GM21423 (cell line): ENCODE data around the gene UCK1.
"Not testable (repeated sequence)": the region's sequence is repeated elsewhere in the genome, so short reads cannot be mapped to it uniquely, and the experiment has no call there.

Experiments used
- ATAC-seq: cut with Tn5 transposase; IDR thresholded peaks from one replicate; pipeline ENCODE4 v1.9.1; 2021; ENCODE audit warnings: mild to moderate bottlenecking, moderate library complexity; ENCODE audit not compliant: unreplicated experiment

UCK1 gene

GRCh38 chr9:131523451-131524435 lies 7.3 kb downstream of the UCK1 start:
- ATAC-seq: no peak

- no peak for ATAC-seq
Measured at GRCh38 chr9:131523086-131523388, 8.0 kb downstream of the UCK1 start.

GRCh38 chr9:131522257-131523085 lies 8.6 kb downstream of the UCK1 start:
- ATAC-seq: no peak

- no peak for ATAC-seq
Measured at GRCh38 chr9:131521822-131522221, 9.2 kb downstream of the UCK1 start.

GRCh38 chr9:131521203-131521602 lies 9.9 kb downstream of the UCK1 start:
- ATAC-seq: no peak

- no peak for ATAC-seq
Measured at GRCh38 chr9:131520503-131520902, 10.6 kb downstream of the UCK1 start.

- ATAC-seq: no peak
Measured at GRCh38 chr9:131518553-131518952, 12.5 kb downstream of the UCK1 start.

GRCh38 chr9:131517761-131518190 lies 13.3 kb downstream of the UCK1 start:
- no peak for ATAC-seq

- ATAC-seq: no peak
Measured at GRCh38 chr9:131516930-131517329, 14.1 kb downstream of the UCK1 start.

- no peak for ATAC-seq
Measured at GRCh38 chr9:131516100-131516499, 15.0 kb downstream of the UCK1 start.

- not testable (repeated sequence) for ATAC-seq
Measured at GRCh38 chr9:131515559-131516031, 15.5 kb downstream of the UCK1 start.

- no peak for ATAC-seq
Measured at GRCh38 chr9:131513177-131513576, 17.9 kb downstream of the UCK1 start.

GRCh38 chr9:131511880-131512279 lies 19.2 kb downstream of the UCK1 start:
- ATAC-seq: no peak

- no peak for ATAC-seq
Measured at GRCh38 chr9:131511416-131511815, 19.6 kb downstream of the UCK1 start.

GRCh38 chr9:131505012-131505411 lies 26.1 kb downstream of the UCK1 start:
- no peak for ATAC-seq

- no peak for ATAC-seq
Measured at GRCh38 chr9:131503626-131504465, 27.2 kb downstream of the UCK1 start.

- ATAC-seq: peak; percentile 77
Measured at GRCh38 chr9:131502781-131503625, 28.1 kb downstream of the UCK1 start, which contains the start of gene POMT1. TSS of gene POMT1 (plus strand) at chr9:131502918. CDS start at chr9:131504219, 1,301 bp downstream.

GRCh38 chr9:131500939-131501541 lies 30.0 kb downstream of the UCK1 start:
- ATAC-seq: no peak

GRCh38 chr9:131500377-131500776 lies 30.7 kb downstream of the UCK1 start:
- no peak for ATAC-seq
